ENCODE measurements around the gene UBE2J2. TPM values are rescaled to one million over a fixed set of nuclear protein-coding genes. Genes with fewer than 3 reads are reported as not detected.
A peak's percentile ranks its signal among the peaks of the same experiment; 100 is the strongest.

Gene UBE2J2
- total RNA-seq, 3 donors from 2014 or later = 89.3 to 93.6 (median 91.2) TPM

DNA sequence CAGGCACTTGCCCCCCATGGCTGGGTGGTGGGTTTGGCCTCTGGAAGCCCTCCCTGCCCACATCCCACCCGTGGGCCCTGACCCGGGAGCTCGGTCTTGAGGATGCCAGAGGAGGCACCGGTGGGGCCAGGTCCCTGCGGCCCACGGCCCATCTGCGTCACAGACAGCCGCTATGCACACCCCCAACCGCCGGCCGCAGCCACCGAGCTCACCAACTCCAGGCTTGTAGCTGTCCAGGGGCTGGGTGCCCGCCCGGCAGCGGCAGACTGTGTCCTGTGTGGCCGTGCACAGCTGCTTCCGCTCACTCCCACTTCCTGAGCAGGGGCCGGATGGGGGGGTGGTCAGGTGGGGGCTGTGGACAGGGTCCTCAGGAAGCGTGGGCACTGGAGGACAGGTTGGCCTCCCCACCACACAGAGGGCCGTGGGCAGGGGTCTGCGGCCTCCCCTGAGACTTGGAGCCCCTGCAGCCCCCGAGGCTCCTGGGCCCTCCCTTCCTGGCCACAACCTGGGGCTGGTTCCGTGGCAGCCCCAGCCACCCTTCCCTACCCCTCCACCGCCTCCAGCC is 60.8 kb downstream of the UBE2J2 start:
- H3K4me3 Mint-ChIP-seq = peak overlapping the region; percentile 80
- DNase-seq (peak; percentile 36), ATAC-seq (peak; percentile 4 to 8)
- no peaks in the 10 kb centered on the region for H3K27me3 Mint-ChIP-seq (ENCODE audit: low read depth)
- no peaks in the 10 kb centered on the region for H3K9me3 Mint-ChIP-seq
- H3K4me1 Mint-ChIP-seq (ENCODE audit: low read depth) = peaks cover 47% of the 10 kb centered on the region
- H3K36me3 Mint-ChIP-seq (ENCODE audit: insufficient read depth) = peaks cover 11% of the 10 kb centered on the region

DNA sequence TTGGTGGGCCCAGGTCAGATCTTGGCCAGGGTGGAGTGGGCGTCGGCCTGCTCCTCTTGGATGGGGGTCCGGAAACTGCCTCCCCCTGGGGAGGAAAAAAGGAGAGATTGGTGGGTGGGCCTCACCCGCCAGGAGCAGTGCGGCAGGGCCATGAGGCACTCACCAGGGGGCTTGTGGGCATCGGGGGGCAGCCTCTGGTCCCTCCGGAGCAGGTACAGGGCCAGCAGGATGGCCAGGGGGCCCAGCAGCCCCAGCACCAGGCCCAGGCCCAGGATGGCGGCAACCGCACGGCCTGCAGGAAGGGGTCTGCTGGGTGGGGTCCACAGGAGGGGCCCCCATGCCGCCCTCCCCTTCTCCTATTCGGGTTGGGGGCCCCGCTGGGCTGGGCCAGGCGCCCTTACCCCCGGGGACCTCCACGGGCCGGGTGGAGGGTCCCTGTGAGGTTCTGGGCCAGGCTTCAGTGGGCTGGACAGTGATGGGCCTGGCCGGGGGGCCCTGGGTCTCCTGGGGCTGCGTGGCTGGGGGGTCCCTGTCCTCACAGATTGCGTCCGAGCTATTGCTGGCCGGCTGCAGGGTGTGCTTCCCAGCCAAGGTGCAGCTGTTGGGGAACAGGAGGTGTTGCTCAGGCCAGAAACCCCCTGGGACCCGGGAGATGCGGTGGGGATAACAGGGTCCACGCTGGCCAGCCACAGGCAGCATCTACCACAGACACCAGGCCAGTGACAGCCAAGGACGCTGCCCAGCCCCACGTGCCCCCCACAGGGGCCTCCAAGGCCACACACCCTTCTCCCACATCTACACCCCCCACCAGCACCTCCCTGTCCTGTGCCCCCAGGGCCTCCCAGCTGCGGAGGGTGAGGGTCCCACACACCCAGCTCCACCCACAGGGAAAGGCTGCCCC is 61.9 kb downstream of the UBE2J2 start:
- DNase-seq = peak; percentile 8
- Mint-ChIP-seq H3K4me1 (ENCODE audit: low read depth) (peaks cover 47% of the 10 kb centered on the region), H3K4me3 (peak overlapping the region; percentile 78), H3K9me3 (no peaks in the 10 kb centered on the region), H3K27me3 (ENCODE audit: low read depth) (no peaks in the 10 kb centered on the region), H3K36me3 (ENCODE audit: insufficient read depth) (peaks cover 4% of the 10 kb centered on the region)
- no peak for ATAC-seq

DNA sequence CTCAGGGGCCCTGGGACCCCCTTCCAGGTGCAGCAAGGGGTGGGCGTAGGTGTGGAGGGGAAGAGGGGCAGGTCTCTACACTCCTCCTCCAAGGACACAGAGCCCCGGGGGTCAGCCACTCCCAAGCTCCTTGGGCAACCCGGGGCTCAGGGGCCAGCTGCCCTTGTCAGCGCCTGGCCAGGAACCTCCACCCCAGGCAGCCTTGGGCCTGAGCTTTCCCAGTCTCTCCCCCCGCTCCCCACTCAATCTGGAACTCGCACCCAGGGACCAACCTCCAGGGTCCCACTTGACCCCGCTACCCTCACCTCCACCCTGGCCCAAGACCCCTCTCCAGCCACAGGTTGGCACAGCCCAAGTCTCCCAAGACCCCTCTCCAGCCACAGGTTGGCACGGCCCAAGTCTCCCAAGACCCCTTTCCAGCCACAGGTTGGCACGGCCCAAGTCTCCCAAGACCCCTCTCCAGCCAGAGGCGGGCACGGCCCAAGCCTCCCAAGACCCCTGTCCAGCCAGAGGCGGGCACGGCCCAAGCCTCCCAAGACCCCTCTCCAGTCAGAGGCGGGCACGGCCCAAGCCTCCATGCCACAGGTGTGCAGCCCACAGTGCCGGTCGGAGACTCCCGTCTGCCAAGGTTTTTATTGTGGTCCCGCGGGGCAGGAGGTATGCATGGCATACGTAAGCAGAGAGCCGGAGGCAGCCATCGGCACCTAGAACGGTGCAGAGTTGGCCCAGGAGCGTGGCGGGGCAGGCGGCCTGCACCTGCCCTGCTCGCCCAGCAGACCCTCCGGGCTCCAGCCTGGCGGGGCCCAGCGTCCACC is 62.7 kb downstream of the UBE2J2 start:
- Mint-ChIP-seq H3K27me3 (ENCODE audit: low read depth) (no peaks in the 10 kb centered on the region), H3K4me1 (ENCODE audit: low read depth) (peaks cover 43% of the 10 kb centered on the region), H3K4me3 (peak overlapping the region; percentile 63), H3K9me3 (no peaks in the 10 kb centered on the region), H3K36me3 (ENCODE audit: insufficient read depth) (no peaks in the 10 kb centered on the region)
- DNase-seq (peak; percentile 8), ATAC-seq (no peak)

DNA sequence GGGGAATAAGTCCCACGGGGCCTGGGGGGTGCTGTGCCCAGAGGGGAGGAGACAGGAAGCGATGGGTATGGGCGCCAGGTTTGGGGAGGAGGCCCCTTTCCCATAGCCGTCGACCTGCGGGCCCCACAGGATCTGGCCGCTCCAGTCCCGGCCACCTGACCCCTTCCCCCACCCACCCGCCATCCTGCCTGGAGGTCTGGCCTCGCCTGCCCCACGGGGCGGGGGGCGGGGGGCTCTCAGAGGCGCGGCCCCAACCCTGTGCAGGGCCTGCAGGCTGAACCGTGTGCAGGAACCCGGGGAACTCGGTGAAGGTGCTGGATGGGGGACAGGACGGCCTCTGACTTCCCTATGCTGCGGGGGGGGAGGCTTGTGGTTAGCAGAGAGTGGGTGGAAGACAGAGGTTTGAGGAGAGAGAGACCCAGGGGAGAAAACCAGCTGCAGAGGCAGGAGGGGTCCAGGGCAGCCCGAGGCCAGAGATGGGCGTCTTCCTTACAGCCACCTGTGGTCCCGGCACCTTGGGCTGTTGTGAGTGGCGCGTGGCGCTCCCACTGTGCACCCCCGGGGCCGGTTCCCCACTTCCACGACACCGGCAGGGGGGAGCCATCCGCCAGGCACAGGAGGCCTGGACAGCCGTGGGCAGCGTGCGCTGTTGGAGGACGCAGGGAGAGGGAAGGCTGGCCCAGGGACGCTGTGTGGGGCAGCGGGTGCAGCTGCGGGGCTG is 64.8 kb downstream of the UBE2J2 start:
- peaks cover 27% of the 10 kb centered on the region for H3K4me1 Mint-ChIP-seq (ENCODE audit: low read depth)
- peak overlapping the region; percentile 84 for H3K4me3 Mint-ChIP-seq
- no peaks in the 10 kb centered on the region for H3K27me3 Mint-ChIP-seq (ENCODE audit: low read depth)
- peak; percentile 57 for DNase-seq
- no peaks in the 10 kb centered on the region for H3K36me3 Mint-ChIP-seq (ENCODE audit: insufficient read depth)
- no peak for ATAC-seq
- H3K9me3 Mint-ChIP-seq = no peaks in the 10 kb centered on the region

DNA sequence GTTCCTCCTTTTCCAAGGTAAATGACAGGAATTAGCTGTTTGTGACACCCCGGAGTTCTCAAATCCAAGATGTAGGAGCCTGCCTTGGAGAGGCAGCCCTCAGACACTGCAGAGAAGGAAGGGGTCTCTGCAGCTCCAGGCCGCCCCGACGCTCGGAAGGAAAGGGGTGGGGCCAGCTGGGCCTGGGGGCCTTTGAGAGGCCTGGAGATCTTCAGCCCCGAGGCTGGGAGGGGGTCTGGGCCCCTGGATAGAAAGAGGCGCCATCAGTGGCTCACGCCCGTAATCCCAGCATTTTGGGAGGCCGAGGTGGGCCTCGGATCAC is 66.1 kb downstream of the UBE2J2 start:
- Mint-ChIP-seq H3K4me3 (peak overlapping the region; percentile 84), H3K9me3 (no peaks in the 10 kb centered on the region), H3K36me3 (ENCODE audit: insufficient read depth) (no peaks in the 10 kb centered on the region), H3K27me3 (ENCODE audit: low read depth) (no peaks in the 10 kb centered on the region), H3K4me1 (ENCODE audit: low read depth) (peaks cover 27% of the 10 kb centered on the region)
- ATAC-seq (no peak), DNase-seq (no peak)

DNA sequence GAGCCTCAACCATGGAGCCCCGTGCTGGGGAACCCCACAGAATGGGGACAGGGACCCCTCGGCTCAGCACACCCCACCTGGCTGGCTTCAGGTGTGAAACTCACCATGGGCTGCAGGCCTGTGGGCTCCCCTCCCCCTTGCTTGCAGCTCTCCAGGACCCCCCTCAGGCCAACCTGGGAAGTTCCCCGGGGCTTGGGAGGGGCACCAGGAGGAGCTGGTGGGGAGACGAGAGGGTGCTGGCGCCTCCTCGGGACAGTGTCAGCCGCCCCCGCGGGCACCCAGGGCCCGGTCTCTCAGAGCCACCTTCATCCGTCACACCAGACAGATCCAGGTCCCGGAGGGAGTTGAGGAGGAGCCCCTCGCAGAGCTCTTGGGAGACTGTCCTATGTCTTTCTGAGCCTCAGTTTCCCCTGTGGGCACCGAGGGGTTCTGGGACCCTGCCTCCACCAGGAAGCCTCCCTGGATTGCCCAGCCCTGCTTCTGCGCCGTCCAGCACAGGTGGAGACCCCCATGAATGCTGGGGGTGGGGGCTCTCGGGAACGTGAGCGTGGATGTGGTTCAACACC is 66.6 kb downstream of the UBE2J2 start:
- peak overlapping the region; percentile 80 for H3K4me3 Mint-ChIP-seq
- ATAC-seq (no peak), DNase-seq (no peak)
- H3K4me1 Mint-ChIP-seq (ENCODE audit: low read depth) = peaks cover 25% of the 10 kb centered on the region
- H3K36me3 Mint-ChIP-seq (ENCODE audit: insufficient read depth) = no peaks in the 10 kb centered on the region
- no peaks in the 10 kb centered on the region for H3K9me3 Mint-ChIP-seq
- H3K27me3 Mint-ChIP-seq (ENCODE audit: low read depth) = no peaks in the 10 kb centered on the region

DNA sequence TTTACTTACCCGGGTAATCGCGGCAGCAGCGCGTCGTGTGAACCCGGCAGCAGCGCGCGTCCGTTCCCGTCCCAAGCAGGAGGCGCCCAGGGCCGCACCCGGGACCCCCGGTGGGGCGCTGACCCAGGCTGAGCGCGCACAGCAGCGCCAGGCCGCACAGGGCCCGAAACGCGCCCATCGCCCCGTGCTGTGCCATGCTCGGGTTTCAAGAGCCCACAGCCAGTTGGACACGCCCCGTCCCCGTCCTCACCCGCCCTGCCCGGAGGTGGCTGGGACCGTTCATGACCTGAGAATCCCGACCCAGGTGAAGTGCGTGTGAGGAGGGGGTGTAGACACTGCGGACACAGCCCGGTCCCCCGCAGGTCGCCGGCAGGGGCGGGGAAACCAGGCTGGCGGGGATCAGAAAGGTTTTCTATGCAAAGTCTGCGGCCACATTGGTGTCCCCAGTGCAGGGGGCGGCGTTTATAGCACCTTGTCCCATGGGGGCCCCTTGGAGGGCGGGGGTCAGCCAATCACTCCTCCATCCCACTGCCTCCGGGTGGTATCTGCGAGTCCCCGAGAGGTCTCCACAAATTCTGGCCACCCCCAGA is 67.2 kb downstream of the UBE2J2 start, which contains the start of gene TNFRSF18:
TSS of gene TNFRSF18 (minus strand) at position 217 of the 590 bp plus-strand sequence. CDS start at position 196, 21 bp downstream.
- H3K36me3 Mint-ChIP-seq (ENCODE audit: insufficient read depth) = no peaks in the 10 kb centered on the region
- no peaks in the 10 kb centered on the region for H3K27me3 Mint-ChIP-seq (ENCODE audit: low read depth)
- peak; percentile 5 to 13 for ATAC-seq
- no peaks in the 10 kb centered on the region for H3K9me3 Mint-ChIP-seq
- peak within 1 kb of the TSS; percentile 80 for H3K4me3 Mint-ChIP-seq
- peak; percentile 61 for DNase-seq
- peaks cover 24% of the 10 kb centered on the region for H3K4me1 Mint-ChIP-seq (ENCODE audit: low read depth)

DNA sequence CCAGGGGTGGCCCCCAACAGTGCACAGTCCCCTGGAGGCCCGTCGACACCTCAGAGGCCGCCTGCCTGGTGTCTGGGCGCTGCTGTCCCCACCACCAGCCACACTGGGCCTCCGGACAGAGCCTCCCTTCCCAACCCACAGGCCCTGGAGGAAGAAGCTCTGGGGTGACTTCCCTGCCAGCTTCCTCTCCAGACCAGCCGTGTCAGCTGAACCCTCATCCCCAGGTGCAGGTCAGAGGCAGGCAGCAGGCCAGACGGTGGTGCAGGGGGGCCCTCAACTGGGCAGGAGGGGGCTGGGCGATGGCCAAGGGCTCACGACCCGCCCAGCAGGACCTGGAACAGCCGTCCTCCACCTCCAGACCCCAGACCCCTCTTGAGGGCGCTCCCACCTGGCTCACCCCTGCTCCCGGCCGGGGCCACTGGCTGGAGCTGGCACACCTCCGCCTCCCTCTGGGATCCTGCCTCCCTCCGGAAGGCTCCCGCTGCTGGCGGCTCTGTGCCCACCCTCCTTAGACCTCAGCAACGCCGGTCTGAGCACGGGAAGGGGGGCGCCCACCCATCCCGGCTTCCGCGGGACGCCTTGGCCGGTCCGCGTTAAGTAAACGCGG is 67.8 kb downstream of the UBE2J2 start:
- Mint-ChIP-seq H3K4me1 (ENCODE audit: low read depth) (peaks cover 21% of the 10 kb centered on the region), H3K9me3 (no peaks in the 10 kb centered on the region), H3K4me3 (peak overlapping the region; percentile 80), H3K36me3 (ENCODE audit: insufficient read depth) (no peaks in the 10 kb centered on the region), H3K27me3 (ENCODE audit: low read depth) (no peaks in the 10 kb centered on the region)
- DNase-seq = no peak
- no peak for ATAC-seq

DNA sequence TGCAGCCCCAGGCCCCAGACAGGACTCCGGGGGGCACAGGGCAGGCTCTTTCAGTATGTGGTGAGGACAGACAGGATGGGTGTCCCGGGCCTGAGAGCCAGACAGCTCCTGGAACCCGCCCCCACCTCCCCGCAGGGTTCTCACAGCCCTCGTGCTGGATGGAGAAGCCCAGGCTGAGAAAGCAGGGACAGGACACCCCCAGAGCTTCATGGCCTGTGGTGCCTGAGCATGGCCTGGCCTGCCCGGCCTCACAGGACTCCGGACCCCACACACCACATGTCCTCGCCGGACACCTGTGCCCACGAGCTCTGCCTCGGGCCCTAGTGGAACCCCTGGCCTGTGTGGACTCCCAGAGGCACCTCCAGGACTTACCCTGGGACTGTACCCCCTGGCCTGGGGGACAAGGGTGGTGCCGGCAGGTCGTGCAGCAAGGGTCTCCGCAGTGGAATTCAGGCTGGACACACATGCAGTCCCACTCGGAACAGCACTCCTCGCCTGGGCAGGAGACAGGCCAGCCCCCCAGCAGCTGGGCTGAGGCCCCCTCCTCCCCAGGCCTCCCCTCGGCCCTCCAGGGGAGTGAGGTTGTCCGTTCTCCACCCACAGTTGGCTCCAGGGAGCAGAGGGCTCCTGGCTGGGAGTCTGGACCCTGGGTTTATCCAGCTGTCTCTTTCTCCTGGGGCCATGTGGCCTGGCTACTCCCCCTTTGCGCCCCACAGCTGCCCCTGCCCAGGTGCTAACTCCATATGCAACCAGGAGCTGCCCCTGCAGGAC is 68.5 kb downstream of the UBE2J2 start:
- no peaks in the 10 kb centered on the region for H3K27me3 Mint-ChIP-seq (ENCODE audit: low read depth)
- H3K36me3 Mint-ChIP-seq (ENCODE audit: insufficient read depth) = no peaks in the 10 kb centered on the region
- ATAC-seq = no peak
- H3K4me1 Mint-ChIP-seq (ENCODE audit: low read depth) = peaks cover 23% of the 10 kb centered on the region
- H3K4me3 Mint-ChIP-seq = peak overlapping the region; percentile 80
- no peaks in the 10 kb centered on the region for H3K9me3 Mint-ChIP-seq
- peak; percentile 6 for DNase-seq

DNA sequence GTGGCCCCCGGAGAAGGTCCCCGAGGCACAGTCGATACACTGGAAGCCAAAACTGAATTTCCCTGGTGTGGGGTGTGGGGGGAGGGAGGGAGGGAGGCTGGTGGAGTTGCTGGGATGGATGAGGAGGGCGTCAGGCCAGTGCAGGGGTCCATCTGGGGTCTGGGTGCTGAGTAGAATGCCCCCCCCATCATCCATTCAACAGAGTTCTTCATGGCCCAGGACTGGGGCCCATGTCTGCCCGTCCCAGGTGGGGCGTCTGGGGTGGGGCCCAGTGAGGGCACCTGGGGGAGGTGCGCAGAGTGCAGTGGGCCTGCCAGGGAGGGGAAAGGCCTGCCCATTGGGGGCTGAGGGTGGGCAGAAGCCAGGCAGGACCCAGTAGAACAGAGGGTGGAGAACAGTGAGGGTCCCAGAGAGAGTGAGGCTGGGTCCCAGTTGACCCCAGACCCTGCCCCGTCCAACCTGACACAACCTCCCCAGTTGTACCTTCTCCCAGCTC is 69.2 kb downstream of the UBE2J2 start:
- no peak for ATAC-seq
- Mint-ChIP-seq H3K27me3 (ENCODE audit: low read depth) (no peaks in the 10 kb centered on the region), H3K4me1 (ENCODE audit: low read depth) (peaks cover 27% of the 10 kb centered on the region), H3K9me3 (no peaks in the 10 kb centered on the region), H3K36me3 (ENCODE audit: insufficient read depth) (no peaks in the 10 kb centered on the region), H3K4me3 (peak overlapping the region; percentile 80)
- no peak for DNase-seq

Measured in activated T-cell treated with anti-CD3 and anti-CD28 coated beads, Interleukin-2, amount 50 U/mL, for 4 hours (primary cell).